Mesenchymal stem cell (in vitro differentiated cells and primary cell): Measurements from ENCODE around the gene ALDH5A1.

ENCODE experiments used
- DNase-seq: peaks from one replicate; pipeline ENCODE4 v3.0.0-alpha.2; 2013
- H2AFZ ChIP-seq: one replicate; pipeline ENCODE4 v1.6.1; 2013; ENCODE audit warnings: low read depth, mild to moderate bottlenecking, control low read depth, inconsistent platforms, low read length, moderate library complexity
- H2AK5ac ChIP-seq: 2 replicates; pipeline ENCODE4 v1.6.1; 2013; ENCODE audit warnings: low read length, moderate library complexity, mild to moderate bottlenecking, inconsistent platforms; ENCODE audit not compliant: severe bottlenecking
- H2BK120ac ChIP-seq: one replicate; pipeline ENCODE4 v1.6.1; 2013; ENCODE audit warnings: low read depth, mild to moderate bottlenecking, inconsistent platforms, low read length, moderate library complexity
- H2BK12ac ChIP-seq, 2 experiments: one replicate each; pipeline ENCODE4 v1.6.1; 2013; ENCODE audit warnings: inconsistent platforms in 2 of 2, low read length in 2 of 2, mild to moderate bottlenecking in 2 of 2, moderate library complexity in 2 of 2, control low read depth in 1 of 2
- H2BK15ac ChIP-seq: one replicate; pipeline ENCODE4 v1.6.1; 2013; ENCODE audit warnings: mild to moderate bottlenecking, low read depth, inconsistent platforms; ENCODE audit not compliant: poor library complexity, severe bottlenecking
- H2BK5ac ChIP-seq: 2 replicates; pipeline ENCODE4 v1.6.1; 2013; ENCODE audit warnings: low read depth, mild to moderate bottlenecking, low read length, control low read depth, inconsistent platforms; ENCODE audit not compliant: poor library complexity, severe bottlenecking
- H3K14ac ChIP-seq, 2 experiments: one replicate each; pipeline ENCODE4 v1.6.1; 2013; ENCODE audit warnings: inconsistent platforms in 2 of 2, low read length in 2 of 2, control low read depth in 1 of 2, mild to moderate bottlenecking in 1 of 2, moderate library complexity in 1 of 2
- H3K18ac ChIP-seq, 2 experiments: one replicate each; pipeline ENCODE4 v1.6.1; 2013; ENCODE audit warnings: inconsistent platforms in 2 of 2, low read length in 2 of 2, control low read depth in 1 of 2, low read depth in 1 of 2, mild to moderate bottlenecking in 1 of 2
- H3K23ac ChIP-seq, 2 experiments: one replicate each; pipeline ENCODE4 v1.6.1; 2013; ENCODE audit warnings: inconsistent platforms in 2 of 2, low read length in 2 of 2, mild to moderate bottlenecking in 2 of 2, moderate library complexity in 2 of 2, control low read depth in 1 of 2
- H3K27ac ChIP-seq: 2 replicates; pipeline ENCODE4 v1.5.1; 2013; ENCODE audit warnings: mild to moderate bottlenecking, moderate library complexity, low read length, control low read depth, inconsistent platforms; ENCODE audit not compliant: poor library complexity, severe bottlenecking
- H3K27me3 ChIP-seq, 2 experiments: 2 replicates each; pipeline versions ENCODE4 v1.6.1 to v1.7.0; 2013; ENCODE audit warnings: low read length in 2 of 2, mild to moderate bottlenecking in 2 of 2, moderate library complexity in 2 of 2, control low read depth in 1 of 2, inconsistent platforms in 1 of 2; ENCODE audit not compliant: control insufficient read depth in 1 of 2, insufficient read depth in 1 of 2
- H3K36me3 ChIP-seq, 2 experiments: 2 replicates each; pipeline versions ENCODE4 v1.6.1 to v1.7.0; 2013; ENCODE audit warnings: low read length in 2 of 2, control low read depth in 1 of 2, inconsistent platforms in 1 of 2, low read depth in 1 of 2, mild to moderate bottlenecking in 1 of 2; ENCODE audit not compliant: insufficient read depth in 2 of 2, control insufficient read depth in 1 of 2
- H3K4ac ChIP-seq, 2 experiments: one replicate each; pipeline ENCODE4 v1.6.1; 2013; ENCODE audit warnings: inconsistent platforms in 2 of 2, low read length in 2 of 2, mild to moderate bottlenecking in 2 of 2, moderate library complexity in 2 of 2, control low read depth in 1 of 2, low read depth in 1 of 2
- H3K4me1 ChIP-seq: 2 replicates; pipeline ENCODE4 v1.6.1; 2013; ENCODE audit warnings: low read depth, low read length, control low read depth; ENCODE audit not compliant: control insufficient read depth, insufficient read depth
- H3K4me2 ChIP-seq: 2 replicates; pipeline ENCODE4 v1.6.1; 2013; ENCODE audit warnings: low read length, mild to moderate bottlenecking, inconsistent platforms; ENCODE audit not compliant: poor library complexity, severe bottlenecking
- H3K4me3 ChIP-seq, 2 experiments: 2 replicates each; pipeline versions ENCODE4 v1.5.1 to v1.7.0; 2013; ENCODE audit warnings: low read length in 2 of 2, mild to moderate bottlenecking in 2 of 2, control low read depth in 1 of 2, low read depth in 1 of 2; ENCODE audit not compliant: insufficient read depth in 1 of 2
- H3K79me1 ChIP-seq: replicated peaks from 2 replicates; pipeline ENCODE4 v1.6.1; 2013; ENCODE audit warnings: mild to moderate bottlenecking, control low read depth, low read length, inconsistent platforms; ENCODE audit not compliant: poor library complexity, severe bottlenecking
- H3K9ac ChIP-seq: 2 replicates; pipeline ENCODE4 v1.7.0; 2013; ENCODE audit warnings: mild to moderate bottlenecking, low read length, moderate library complexity
- H3K9me3 ChIP-seq: 2 replicates; pipeline ENCODE4 v1.7.0; 2013; ENCODE audit warnings: mild to moderate bottlenecking, low read length; ENCODE audit not compliant: control insufficient read depth
- H4K8ac ChIP-seq: one replicate; pipeline ENCODE4 v1.6.1; 2013; ENCODE audit warnings: inconsistent platforms, mild to moderate bottlenecking, low read length, moderate library complexity
- H4K91ac ChIP-seq: one replicate; pipeline ENCODE4 v1.6.1; 2013; ENCODE audit warnings: mild to moderate bottlenecking, low read length, inconsistent platforms
- WGBS: methylation state at CpG from one replicate; pipeline ENCODE4 v1.1.7; 2013; ENCODE audit warnings: mixed read lengths; 5-methylcytosine and 5-hydroxymethylcytosine counted together

Gene ALDH5A1

DNA sequence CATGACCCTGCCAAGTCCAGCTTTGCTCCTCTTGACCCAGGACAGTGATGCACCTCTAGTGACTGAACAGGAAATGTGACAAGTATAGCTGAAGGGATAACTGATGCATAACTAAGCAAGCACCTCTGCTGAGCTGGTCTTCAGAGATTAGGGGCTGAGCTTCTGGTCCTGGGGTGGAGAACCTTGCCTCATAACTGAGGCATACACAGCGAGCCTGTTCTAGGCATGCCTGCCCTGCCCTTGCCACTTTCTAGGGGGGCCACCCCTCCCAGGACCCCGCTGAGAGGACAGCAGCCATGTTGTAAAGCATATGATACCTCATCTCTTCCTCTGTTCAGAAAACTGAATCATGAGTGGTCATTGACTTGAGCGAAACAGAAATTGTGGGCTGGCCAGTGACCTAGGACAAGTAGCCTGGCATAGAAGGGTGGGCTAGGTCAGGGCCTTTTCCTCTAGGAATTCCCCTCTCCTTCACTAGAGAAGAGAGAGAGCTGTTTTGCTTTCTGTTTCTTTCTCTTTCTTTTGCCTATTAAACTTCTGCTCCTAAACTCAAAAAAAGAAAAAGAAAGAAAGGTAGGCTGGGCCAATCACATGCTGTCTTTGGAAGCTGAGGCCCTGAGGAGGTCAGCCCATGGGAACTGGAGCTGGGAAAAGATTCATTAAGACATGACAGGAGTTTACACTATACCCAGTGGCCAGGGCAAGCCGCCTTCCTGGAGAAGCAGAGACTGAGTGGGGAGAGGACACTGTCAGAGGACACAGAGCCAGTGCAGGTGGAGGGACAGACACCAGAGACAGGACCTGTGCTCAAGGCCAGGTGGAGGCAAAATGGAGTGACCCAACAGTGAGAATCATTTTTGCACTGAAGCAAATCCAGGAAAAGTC is 23.1 kb downstream of the ALDH5A1 start:
- Histone ChIP-seq H2BK120ac (no peak overlapping the region), H3K4me3 (no peak overlapping the region), H2AK5ac (no peak overlapping the region), H3K9me3 (no peaks in the 10 kb centered on the region), H2BK5ac (no peak overlapping the region), H3K36me3 (peaks cover 0 to 4% of the 10 kb centered on the region in 2 experiments), H2BK15ac (no peak overlapping the region), H2AFZ (no peak overlapping the region), H3K14ac (no peak overlapping the region), H3K27me3 (no peaks in the 10 kb centered on the region), H3K18ac (no peak overlapping the region), H4K91ac (no peak overlapping the region), H2BK12ac (no peak overlapping the region), H3K23ac (no peak overlapping the region), H3K4ac (no peak overlapping the region), H3K79me1 (no peaks in the 10 kb centered on the region), H4K8ac (peak overlapping the region; percentile 4), H3K9ac (no peak overlapping the region), H3K27ac (no peak overlapping the region), H3K4me2 (no peak overlapping the region), H3K4me1 (peaks cover 6% of the 10 kb centered on the region)
- peak; percentile 3 for DNase-seq
- WGBS: 80% methylated on average over 4 of the region's 4 CpGs

DNA sequence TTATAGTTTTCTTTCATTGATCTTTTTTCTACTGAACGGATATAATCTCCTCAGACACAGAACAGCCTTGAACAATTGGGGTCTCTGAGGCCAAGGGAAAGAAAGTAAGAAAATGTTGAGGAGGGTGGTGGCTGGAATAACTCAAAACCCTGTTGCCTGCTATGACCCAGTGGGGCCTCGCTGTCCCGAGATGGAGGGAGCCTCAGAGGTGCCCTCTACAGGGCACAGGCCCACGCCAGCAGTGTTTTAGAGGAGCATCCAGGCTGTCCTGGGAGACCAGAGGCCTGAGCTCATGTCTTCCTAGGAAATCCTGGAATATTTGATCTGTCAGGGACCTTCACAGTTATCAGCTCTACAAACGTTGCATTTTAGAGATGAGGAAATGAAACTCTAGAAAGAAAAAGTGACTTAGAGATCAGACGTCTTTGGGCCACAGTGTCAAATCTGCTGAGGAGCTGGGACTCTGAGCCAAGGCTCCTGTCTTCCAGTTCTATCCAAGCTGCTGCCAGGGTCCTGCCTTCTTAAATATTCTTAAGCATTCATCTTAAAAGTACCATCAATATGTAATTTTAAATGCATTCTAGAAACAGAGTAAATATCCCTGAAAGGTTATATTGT is 26.3 kb downstream of the ALDH5A1 start:
- Histone ChIP-seq H3K14ac (no peak overlapping the region), H3K18ac (no peak overlapping the region), H2BK5ac (no peak overlapping the region), H3K23ac (no peak overlapping the region), H3K4me3 (no peak overlapping the region), H3K27me3 (no peaks in the 10 kb centered on the region), H3K9me3 (no peaks in the 10 kb centered on the region), H3K36me3 (no peaks in the 10 kb centered on the region), H3K4ac (no peak overlapping the region), H4K91ac (no peak overlapping the region), H2BK120ac (no peak overlapping the region), H2AFZ (no peak overlapping the region), H3K79me1 (no peaks in the 10 kb centered on the region), H2BK15ac (no peak overlapping the region), H2BK12ac (no peak overlapping the region), H3K9ac (no peak overlapping the region), H3K4me1 (peaks cover 6% of the 10 kb centered on the region), H2AK5ac (no peak overlapping the region), H3K27ac (no peak overlapping the region), H3K4me2 (no peak overlapping the region), H4K8ac (no peak overlapping the region)
- DNase-seq: peak; percentile 38
- 10% methylated on average over 5 of the region's 6 CpGs for WGBS

DNA sequence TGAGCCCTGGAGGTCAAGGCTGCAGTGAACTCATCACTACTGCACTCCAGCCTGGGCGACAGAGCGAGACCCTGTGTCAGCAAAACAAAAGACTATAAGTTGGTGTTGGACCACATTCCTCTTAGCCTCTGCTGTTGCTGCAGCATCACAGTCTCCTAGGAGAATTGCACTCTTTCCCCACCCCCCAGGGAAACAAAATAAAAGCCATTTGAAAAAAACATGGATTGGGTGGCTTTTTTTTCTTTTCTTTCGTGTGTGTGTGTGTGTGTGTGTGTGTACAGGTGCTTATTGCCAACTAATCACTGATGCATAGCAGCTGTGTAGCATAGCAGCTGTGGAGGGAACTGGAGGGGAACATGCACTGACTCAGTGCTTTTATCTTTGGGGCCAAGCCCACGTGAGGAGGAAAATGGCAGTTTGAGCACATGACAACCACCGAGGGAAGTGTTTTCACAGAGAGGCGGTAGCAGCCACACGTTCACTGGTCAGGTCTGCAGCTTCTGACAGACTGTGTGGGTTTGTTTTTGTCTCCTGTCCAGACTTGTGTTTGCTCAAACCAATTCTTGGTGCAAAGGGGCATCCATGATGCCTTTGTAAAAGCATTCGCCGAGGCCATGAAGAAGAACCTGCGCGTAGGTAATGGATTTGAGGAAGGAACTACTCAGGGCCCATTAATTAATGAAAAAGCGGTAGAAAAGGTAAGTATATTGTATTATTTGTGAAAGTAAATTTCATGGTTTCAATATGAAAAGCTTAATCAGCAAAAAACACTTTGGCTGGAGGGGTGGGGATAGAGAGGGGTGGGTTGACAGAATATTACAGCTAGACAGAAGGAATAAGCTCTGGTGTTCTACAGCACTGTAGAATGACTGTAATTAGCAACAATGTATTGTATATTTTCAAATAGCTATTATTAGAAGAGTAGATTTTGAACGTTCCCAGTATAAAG is 27.7 kb downstream of the ALDH5A1 start:
- 85% methylated on average over 12 of the region's 13 CpGs for WGBS
- Histone ChIP-seq H3K18ac (no peak overlapping the region), H3K27me3 (no peaks in the 10 kb centered on the region)

More for the DNA sequence above, 27.7 kb downstream of the ALDH5A1 start:
- Histone ChIP-seq H3K9me3 (no peaks in the 10 kb centered on the region), H2BK5ac (no peak overlapping the region), H3K9ac (no peak overlapping the region), H3K27ac (peak overlapping the region; percentile 48), H2BK120ac (no peak overlapping the region), H4K91ac (no peak overlapping the region), H3K36me3 (no peaks in the 10 kb centered on the region), H2BK12ac (no peak overlapping the region), H3K23ac (no peak overlapping the region), H2AK5ac (no peak overlapping the region), H3K4me1 (peaks cover 6% of the 10 kb centered on the region), H2BK15ac (no peak overlapping the region), H3K4ac (no peak overlapping the region), H3K14ac (no peak overlapping the region), H3K4me2 (no peak overlapping the region), H4K8ac (no peak overlapping the region), H3K79me1 (no peaks in the 10 kb centered on the region), H2AFZ (no peak overlapping the region), H3K4me3 (no peak overlapping the region)
- DNase-seq: no peak
